Measurements from ENCODE around the gene SDC4.

The SDC4 gene

DNA sequence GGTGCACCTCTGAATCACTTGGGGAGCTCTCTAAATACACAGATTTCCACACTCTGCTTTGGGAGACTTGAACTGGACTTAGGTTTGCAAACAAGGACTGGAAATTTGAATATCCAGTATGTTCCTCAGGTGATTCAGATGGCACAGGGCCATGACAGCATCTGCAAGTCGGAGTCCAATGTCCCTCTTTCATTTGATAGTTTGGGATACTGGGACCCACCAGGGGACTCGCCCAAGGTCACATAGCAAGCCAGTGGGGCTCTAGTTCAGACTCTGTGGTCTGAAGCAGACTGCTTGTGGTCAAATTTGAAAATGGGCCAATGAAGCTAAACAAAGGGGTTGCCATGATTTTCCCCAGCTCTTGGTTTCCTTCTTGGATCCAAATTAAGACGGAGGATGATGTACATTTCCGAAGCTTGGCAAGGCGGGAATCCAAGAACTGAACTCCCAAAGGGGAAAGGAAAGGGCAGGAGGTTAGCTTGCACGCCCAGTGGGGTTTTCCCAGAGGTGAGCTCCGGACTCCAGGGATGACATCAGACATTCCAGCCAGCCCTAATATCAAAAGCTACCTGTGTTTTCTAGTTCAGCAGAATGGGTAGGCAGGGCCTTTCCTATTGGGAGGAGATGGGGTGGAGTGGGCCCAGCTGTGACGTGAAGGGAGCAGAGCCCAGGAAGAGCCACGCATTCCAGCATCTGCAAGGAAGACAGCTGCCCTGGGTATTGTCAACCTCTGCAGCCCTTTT lies 11.4 kb upstream of the SDC4 start:
- H3K4me3 ChIP-seq (ENCODE audit: control insufficient read depth in 1 of 7, extremely low read depth in 1 of 7, insufficient read depth in 4 of 7, low read depth in 2 of 7, low read length in 6 of 7) = no peak overlapping the region
- no peaks in the 10 kb centered on the region for H3K9me3 ChIP-seq (ENCODE audit: control extremely low read depth in 1 of 5, control insufficient read depth in 4 of 5, insufficient read depth in 2 of 5, low read depth in 1 of 5, low read length in 4 of 5)
- 92% methylated on average over 8 of the region's 9 CpGs for WGBS (ENCODE audit: insufficient coverage)
- ChIA-PET POLR2A (no interaction called here), CTCF (interaction anchor here (0.8 to 22.7 kb wide), 9 partner anchors 8 to 90 kb away, joined by 3 to 353 read pairs (median 7); partner anchors contain the start of gene SDC4)
- H3K4me1 ChIP-seq (ENCODE audit: control extremely low read depth in 1 of 4, control insufficient read depth in 4 of 4, insufficient read depth in 4 of 4, low read length in 3 of 4) = peaks cover 11 to 60% (median 42%) of the 10 kb centered on the region in 4 experiments
- no peak for DNase-seq
- H3K36me3 ChIP-seq (ENCODE audit: control insufficient read depth in 4 of 4, insufficient read depth in 4 of 4, low read length in 3 of 4) = no peaks in the 10 kb centered on the region
- no peak overlapping the region for H3K27ac ChIP-seq (ENCODE audit: insufficient read depth in 1 of 2, low read depth in 1 of 2, low read length in 2 of 2, poor library complexity in 1 of 2, severe bottlenecking in 2 of 2)
- no peaks in the 10 kb centered on the region for H3K27me3 ChIP-seq (replicated peaks in 2 of 5; ENCODE audit: control insufficient read depth in 4 of 5, insufficient read depth in 5 of 5, low read length in 4 of 5)

- H3K36me3 ChIP-seq (ENCODE audit: control insufficient read depth in 4 of 4, insufficient read depth in 4 of 4, low read length in 3 of 4) = no peaks in the 10 kb centered on the region
- no peak overlapping the region for H3K27ac ChIP-seq (ENCODE audit: insufficient read depth in 1 of 2, low read depth in 1 of 2, low read length in 2 of 2, poor library complexity in 1 of 2, severe bottlenecking in 2 of 2)
- peaks cover 10 to 57% (median 40%) of the 10 kb centered on the region in 4 experiments for H3K4me1 ChIP-seq (ENCODE audit: control extremely low read depth in 1 of 4, control insufficient read depth in 4 of 4, insufficient read depth in 4 of 4, low read length in 3 of 4)
- CTCF ChIA-PET = interaction anchor here (0.8 to 22.7 kb wide), 8 partner anchors 12 to 91 kb away, joined by 3 to 353 read pairs (median 12); partner anchors contain the start of gene SDC4
- no peaks in the 10 kb centered on the region for H3K27me3 ChIP-seq (replicated peaks in 2 of 5; ENCODE audit: control insufficient read depth in 4 of 5, insufficient read depth in 5 of 5, low read length in 4 of 5)
- WGBS (ENCODE audit: insufficient coverage) = 94% methylated on average over 5 of the region's 7 CpGs
- H3K9me3 ChIP-seq (ENCODE audit: control extremely low read depth in 1 of 5, control insufficient read depth in 4 of 5, insufficient read depth in 2 of 5, low read depth in 1 of 5, low read length in 4 of 5) = no peaks in the 10 kb centered on the region
- no peak for DNase-seq
- POLR2A ChIA-PET = no interaction called here
- no peak overlapping the region for H3K4me3 ChIP-seq (ENCODE audit: control insufficient read depth in 1 of 7, extremely low read depth in 1 of 7, insufficient read depth in 4 of 7, low read depth in 2 of 7, low read length in 6 of 7)
These were observed 10.8 kb upstream of the SDC4 start for GRCh38 chr20:45359069-45359405.

DNA sequence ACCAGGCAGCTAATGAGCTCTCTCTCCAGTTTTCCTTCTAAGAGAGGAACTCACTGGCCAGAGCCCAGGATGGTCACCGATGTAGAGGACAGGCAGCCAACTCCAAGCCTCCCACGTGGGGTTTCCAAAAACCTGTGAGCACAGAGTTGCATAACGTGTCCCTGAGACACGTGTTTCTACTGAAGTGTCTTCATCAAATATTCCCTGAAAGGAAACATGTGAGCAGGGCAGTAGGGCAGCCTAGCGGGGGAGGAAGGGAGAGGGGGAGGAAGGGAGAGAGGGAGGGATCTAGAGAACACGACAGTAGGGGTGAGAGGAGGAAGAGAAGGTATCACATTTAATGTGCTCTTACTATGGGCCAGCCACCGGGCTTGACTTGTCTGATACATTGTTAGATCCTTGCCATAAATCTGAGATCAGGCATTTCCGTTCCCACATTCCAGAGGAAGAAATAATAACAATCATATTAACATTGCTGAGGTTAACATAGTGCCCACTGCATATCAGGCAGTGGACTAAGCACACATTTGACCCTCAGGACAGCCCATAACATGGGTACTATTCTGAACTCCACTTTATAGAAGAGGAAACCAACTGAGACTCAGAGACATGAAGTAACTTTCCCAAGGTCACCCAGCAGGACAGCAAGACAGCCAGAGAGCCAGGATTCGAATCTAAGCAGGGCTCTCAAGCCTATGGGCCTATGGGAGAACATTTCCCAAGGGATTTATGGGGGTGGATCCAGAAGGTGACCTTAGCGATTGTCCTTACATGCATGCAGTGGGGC lies 10.3 kb upstream of the SDC4 start:
- H3K36me3 ChIP-seq (ENCODE audit: control insufficient read depth in 4 of 4, insufficient read depth in 4 of 4, low read length in 3 of 4) = no peaks in the 10 kb centered on the region
- peaks cover 6 to 52% (median 34%) of the 10 kb centered on the region in 4 experiments for H3K4me1 ChIP-seq (ENCODE audit: control extremely low read depth in 1 of 4, control insufficient read depth in 4 of 4, insufficient read depth in 4 of 4, low read length in 3 of 4)
- WGBS (ENCODE audit: insufficient coverage) = 37% methylated on average over 9 of the region's 10 CpGs
- H3K27me3 ChIP-seq (replicated peaks in 2 of 5; ENCODE audit: control insufficient read depth in 4 of 5, insufficient read depth in 5 of 5, low read length in 4 of 5) = no peaks in the 10 kb centered on the region
- no peaks in the 10 kb centered on the region for H3K9me3 ChIP-seq (ENCODE audit: control extremely low read depth in 1 of 5, control insufficient read depth in 4 of 5, insufficient read depth in 2 of 5, low read depth in 1 of 5, low read length in 4 of 5)
- no peak overlapping the region for H3K27ac ChIP-seq (ENCODE audit: insufficient read depth in 1 of 2, low read depth in 1 of 2, low read length in 2 of 2, poor library complexity in 1 of 2, severe bottlenecking in 2 of 2)
- POLR2A ChIA-PET = no interaction called here
- no peak for DNase-seq
- CTCF ChIA-PET = interaction anchor here (1.3 to 8.0 kb wide), 7 partner anchors 11 to 87 kb away, joined by 3 to 86 read pairs (median 6); partner anchors contain the start of gene SDC4
- no peak overlapping the region for H3K4me3 ChIP-seq (ENCODE audit: control insufficient read depth in 1 of 7, extremely low read depth in 1 of 7, insufficient read depth in 4 of 7, low read depth in 2 of 7, low read length in 6 of 7)

DNA sequence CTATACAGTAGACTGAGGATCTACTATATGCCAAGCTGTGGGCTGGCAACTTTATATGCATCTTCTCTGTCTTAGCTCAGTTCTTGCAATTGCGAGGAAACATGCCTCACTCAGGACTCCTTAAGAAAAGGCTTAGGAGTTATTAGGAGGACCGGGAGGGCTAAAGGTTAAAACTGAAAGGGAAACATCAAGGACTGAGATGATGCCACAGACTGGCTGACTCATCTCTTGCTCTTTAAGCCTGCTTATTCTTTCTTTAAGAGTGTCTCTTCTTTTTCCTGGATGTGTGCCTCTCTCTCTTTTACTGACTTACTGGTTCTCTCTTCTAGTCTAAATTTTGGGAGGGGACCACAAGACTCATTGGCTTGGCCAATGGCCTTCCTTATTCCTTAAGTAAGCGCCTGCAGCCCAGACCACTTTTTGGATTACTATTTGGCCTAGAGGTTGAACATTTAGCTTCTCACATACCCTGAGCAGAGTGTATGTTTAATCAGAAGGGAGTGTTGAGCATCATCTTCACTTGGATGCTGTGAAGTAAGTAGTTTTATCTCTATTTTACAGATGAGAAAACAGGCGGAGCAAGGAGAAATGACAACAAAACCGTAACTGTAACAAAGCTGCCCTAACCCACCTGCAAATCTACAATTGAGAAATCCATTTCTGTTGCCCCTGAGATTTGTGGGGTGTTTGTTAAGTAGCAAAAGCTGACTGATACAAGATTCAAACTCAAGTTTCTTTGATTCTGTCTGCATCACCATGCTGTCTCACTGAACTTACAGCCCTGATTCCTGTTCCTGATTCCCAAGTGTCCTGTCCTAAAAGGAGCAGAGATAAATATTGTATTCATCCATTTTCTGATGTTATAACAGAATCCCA lies 7.2 kb upstream of the SDC4 start:
- Histone ChIP-seq H3K27me3 (replicated peaks in 2 of 5; ENCODE audit: control insufficient read depth in 4 of 5, insufficient read depth in 5 of 5, low read length in 4 of 5) (no peaks in the 10 kb centered on the region), H3K27ac (ENCODE audit: insufficient read depth in 1 of 2, low read depth in 1 of 2, low read length in 2 of 2, poor library complexity in 1 of 2, severe bottlenecking in 2 of 2) (no peak overlapping the region), H3K36me3 (ENCODE audit: control insufficient read depth in 4 of 4, insufficient read depth in 4 of 4, low read length in 3 of 4) (no peaks in the 10 kb centered on the region), H3K4me3 (ENCODE audit: control insufficient read depth in 1 of 7, extremely low read depth in 1 of 7, insufficient read depth in 4 of 7, low read depth in 2 of 7, low read length in 6 of 7) (no peak overlapping the region), H3K9me3 (ENCODE audit: control extremely low read depth in 1 of 5, control insufficient read depth in 4 of 5, insufficient read depth in 2 of 5, low read depth in 1 of 5, low read length in 4 of 5) (no peaks in the 10 kb centered on the region), H3K4me1 (ENCODE audit: control extremely low read depth in 1 of 4, control insufficient read depth in 4 of 4, insufficient read depth in 4 of 4, low read length in 3 of 4) (peaks cover 0 to 31% (median 18%) of the 10 kb centered on the region in 4 experiments)
- WGBS (ENCODE audit: insufficient coverage) = 61% methylated on average over 3 of the region's 5 CpGs
- POLR2A ChIA-PET = interaction anchor here (0.6 kb wide), 1 partner anchor 37 kb away, joined by 3 read pairs; no protein-coding TSS in a partner anchor
- CTCF ChIA-PET = interaction anchor here (0.6 to 0.8 kb wide), 2 partner anchors 13 to 88 kb away, joined by 3 read pairs; no protein-coding TSS in a partner anchor
- no peak for DNase-seq

DNA sequence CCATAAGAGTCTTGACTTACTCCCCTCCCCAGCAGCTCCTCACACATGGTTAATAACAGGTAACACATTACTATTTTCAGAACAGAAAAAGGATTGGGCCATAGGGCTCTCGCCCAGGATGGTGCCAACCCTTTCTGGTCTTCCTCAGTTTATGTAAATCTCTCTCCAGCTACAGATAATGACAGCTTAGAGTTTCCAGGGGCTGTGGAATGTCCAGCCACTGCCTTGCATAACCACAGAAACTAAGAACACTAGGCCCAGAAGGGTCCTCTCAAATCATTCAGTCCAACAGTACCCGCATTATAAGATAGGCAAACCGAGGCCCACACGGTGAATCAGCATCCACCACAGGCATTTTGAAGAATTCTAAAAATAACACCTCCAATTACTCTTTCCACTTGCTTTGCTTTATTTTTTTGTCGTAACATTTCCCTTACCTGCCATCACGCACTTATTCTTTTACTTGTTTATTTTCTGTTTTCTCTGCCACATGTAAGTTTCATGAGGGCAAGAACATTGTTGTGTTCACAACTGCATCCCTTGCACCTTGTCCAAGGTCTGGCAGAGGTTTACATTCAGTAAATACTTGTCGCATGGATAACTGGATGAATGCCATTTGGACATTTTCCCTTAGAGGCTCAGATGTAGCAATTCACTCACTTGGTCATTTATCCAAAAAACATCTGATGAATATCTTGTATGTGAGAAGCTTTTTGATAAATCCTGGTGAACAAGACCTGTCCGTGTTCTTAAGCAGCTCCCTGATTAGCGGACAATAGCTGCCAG lies 6.4 kb upstream of the SDC4 start:
- ChIA-PET CTCF (interaction anchor here (0.7 to 0.8 kb wide), 3 partner anchors 12 to 82 kb away, joined by 3 read pairs; no protein-coding TSS in a partner anchor), POLR2A (interaction anchor here (0.6 kb wide), 1 partner anchor 36 kb away, joined by 3 read pairs; no protein-coding TSS in a partner anchor)
- H3K9me3 ChIP-seq (ENCODE audit: control extremely low read depth in 1 of 5, control insufficient read depth in 4 of 5, insufficient read depth in 2 of 5, low read depth in 1 of 5, low read length in 4 of 5) = no peaks in the 10 kb centered on the region
- H3K36me3 ChIP-seq (ENCODE audit: control insufficient read depth in 4 of 4, insufficient read depth in 4 of 4, low read length in 3 of 4) = no peaks in the 10 kb centered on the region
- DNase-seq = no peak
- peaks cover 0 to 25% (median 18%) of the 10 kb centered on the region in 4 experiments for H3K4me1 ChIP-seq (ENCODE audit: control extremely low read depth in 1 of 4, control insufficient read depth in 4 of 4, insufficient read depth in 4 of 4, low read length in 3 of 4)
- H3K27ac ChIP-seq (ENCODE audit: insufficient read depth in 1 of 2, low read depth in 1 of 2, low read length in 2 of 2, poor library complexity in 1 of 2, severe bottlenecking in 2 of 2) = no peak overlapping the region
- 85% methylated on average over 9 of the region's 9 CpGs for WGBS (ENCODE audit: insufficient coverage)
- H3K4me3 ChIP-seq (ENCODE audit: control insufficient read depth in 1 of 7, extremely low read depth in 1 of 7, insufficient read depth in 4 of 7, low read depth in 2 of 7, low read length in 6 of 7) = no peak overlapping the region
- no peaks in the 10 kb centered on the region for H3K27me3 ChIP-seq (replicated peaks in 2 of 5; ENCODE audit: control insufficient read depth in 4 of 5, insufficient read depth in 5 of 5, low read length in 4 of 5)

DNA sequence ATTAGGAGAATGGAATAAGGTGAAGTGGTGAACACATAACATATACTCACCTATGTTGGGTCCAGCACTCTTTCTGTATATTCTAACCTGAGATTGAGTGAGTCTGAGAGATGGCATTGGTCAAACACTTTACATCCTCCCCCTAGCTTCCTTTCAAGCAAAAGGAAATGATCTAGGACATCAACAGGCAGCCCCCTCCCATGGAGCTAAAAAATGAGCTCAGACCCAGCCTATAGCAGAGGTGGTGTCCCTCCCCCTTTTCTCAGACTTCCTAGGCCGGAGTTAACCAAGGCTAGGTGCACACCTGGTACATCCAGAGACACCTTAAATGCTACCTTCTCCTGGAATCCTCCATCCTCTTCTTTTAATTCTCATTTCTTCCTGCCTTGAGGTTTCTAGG lies 5.5 kb upstream of the SDC4 start:
- no peak overlapping the region for H3K4me3 ChIP-seq (ENCODE audit: control insufficient read depth in 1 of 7, extremely low read depth in 1 of 7, insufficient read depth in 4 of 7, low read depth in 2 of 7, low read length in 6 of 7)
- no peak overlapping the region for H3K27ac ChIP-seq (ENCODE audit: insufficient read depth in 1 of 2, low read depth in 1 of 2, low read length in 2 of 2, poor library complexity in 1 of 2, severe bottlenecking in 2 of 2)
- no peaks in the 10 kb centered on the region for H3K9me3 ChIP-seq (ENCODE audit: control extremely low read depth in 1 of 5, control insufficient read depth in 4 of 5, insufficient read depth in 2 of 5, low read depth in 1 of 5, low read length in 4 of 5)
- H3K36me3 ChIP-seq (ENCODE audit: control insufficient read depth in 4 of 4, insufficient read depth in 4 of 4, low read length in 3 of 4) = no peaks in the 10 kb centered on the region
- POLR2A ChIA-PET = no interaction called here
- no peak for DNase-seq
- CTCF ChIA-PET = interaction anchor here (3.2 kb wide), 1 partner anchor 9 kb away, joined by 12 read pairs; the partner anchor contains the start of gene SYS1
- H3K4me1 ChIP-seq (ENCODE audit: control extremely low read depth in 1 of 4, control insufficient read depth in 4 of 4, insufficient read depth in 4 of 4, low read length in 3 of 4) = peaks cover 0 to 16% (median 12%) of the 10 kb centered on the region in 4 experiments
- WGBS (ENCODE audit: insufficient coverage) = 100% methylated on average over 1 of the region's 1 CpG
- no peaks in the 10 kb centered on the region for H3K27me3 ChIP-seq (replicated peaks in 2 of 5; ENCODE audit: control insufficient read depth in 4 of 5, insufficient read depth in 5 of 5, low read length in 4 of 5)
